OCI-M2 (cell line): ENCODE data around the gene GDAP2.
"Not testable (repeated sequence)": the region's sequence is repeated elsewhere in the genome, so short reads cannot be mapped to it uniquely, and the experiment has no call there.

Experiments used
- DNase-seq: peaks from one replicate; lab custom pipeline; 2025; ENCODE audit not compliant: unreplicated experiment; lab: John Stamatoyannopoulos, UW

The GDAP2 gene

DNA sequence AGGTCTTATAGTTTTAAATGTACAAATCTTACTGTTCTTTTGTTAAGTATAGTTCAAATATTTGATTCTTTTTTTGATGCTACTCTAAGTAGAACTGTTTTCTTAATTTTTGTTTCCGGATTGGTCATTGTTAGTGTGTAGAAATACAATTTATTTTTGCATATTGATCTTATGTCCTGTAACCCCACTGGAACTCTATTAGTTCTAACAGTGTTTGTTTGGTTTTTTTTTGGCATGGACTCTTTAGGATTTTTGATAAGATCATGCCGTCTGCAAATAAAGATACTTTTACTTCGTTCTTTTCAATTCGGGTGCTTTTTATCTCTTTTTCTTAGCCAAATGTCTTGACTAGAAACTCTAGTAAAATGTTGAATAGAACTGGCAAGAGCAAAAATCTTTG is 26.5 kb downstream of the GDAP2 start:
- DNase-seq: no peak

- no peak for DNase-seq
Measured at GRCh38 chr1:117899801-117900200, 29.6 kb downstream of the GDAP2 start.

- no peak for DNase-seq
Measured at GRCh38 chr1:117897551-117897950, 31.9 kb downstream of the GDAP2 start.

GRCh38 chr1:117895482-117896114 is 33.8 kb downstream of the GDAP2 start:
- DNase-seq: no peak

GRCh38 chr1:117894078-117894477 is 35.3 kb downstream of the GDAP2 start:
- no peak for DNase-seq

- DNase-seq: no peak
Measured at GRCh38 chr1:117892512-117892911, 36.9 kb downstream of the GDAP2 start.

DNA sequence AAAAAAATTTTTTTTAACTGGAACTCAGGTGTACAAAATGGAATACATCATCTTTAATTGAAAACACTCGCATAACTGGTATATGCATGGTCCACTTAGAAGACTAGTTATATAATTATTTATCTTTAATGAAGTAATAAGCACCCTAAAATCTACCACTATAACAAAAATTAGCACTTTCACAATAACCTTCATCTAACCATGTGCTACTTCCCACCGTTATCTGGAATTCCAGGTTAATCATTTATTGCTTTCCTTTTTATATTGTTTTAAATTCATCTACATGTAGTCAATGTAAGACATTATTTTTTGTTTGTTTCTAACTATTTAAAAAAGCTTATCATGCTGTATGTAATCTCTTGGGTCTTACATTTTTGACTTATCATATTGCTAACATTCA is 39.0 kb downstream of the GDAP2 start:
- no peak for DNase-seq

- no peak for DNase-seq
Measured at GRCh38 chr1:117886101-117886795, 43.2 kb downstream of the GDAP2 start.

DNA sequence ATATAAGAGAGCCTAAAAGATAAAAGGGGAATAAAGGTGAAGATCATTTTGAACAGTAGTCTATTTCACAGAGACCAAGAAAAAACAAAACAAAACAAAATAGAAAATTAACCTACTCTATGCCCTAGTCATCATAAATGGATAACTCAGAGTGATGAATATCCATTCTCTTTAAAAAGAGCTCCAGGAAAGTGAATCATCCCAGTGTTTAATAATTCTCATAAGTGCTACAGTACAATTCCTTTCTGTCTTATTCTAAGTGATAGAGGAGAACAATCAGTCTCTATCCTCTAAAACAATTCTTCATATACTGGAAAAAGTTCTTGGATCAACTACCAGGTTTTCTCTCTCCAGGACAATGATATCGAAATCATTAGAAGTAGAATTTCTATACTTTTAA is 45.8 kb downstream of the GDAP2 start:
- no peak for DNase-seq

DNA sequence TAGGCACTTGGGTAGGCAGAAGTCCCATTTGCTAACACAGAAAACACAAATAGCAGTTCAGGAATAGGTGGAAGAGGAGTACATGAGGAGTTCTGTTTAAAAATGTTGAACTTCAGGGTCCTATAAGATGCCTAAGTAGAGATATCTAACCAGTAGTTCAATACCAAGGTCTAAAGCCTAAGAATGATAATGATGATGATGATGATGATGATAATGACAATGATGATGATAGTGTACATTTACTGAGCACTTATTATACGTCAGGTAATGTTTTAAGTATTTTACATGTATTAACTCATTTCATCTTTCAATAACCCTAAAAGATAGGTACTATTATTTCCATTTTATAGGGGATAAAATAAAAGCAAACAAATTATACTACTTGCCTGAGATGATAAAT is 50.1 kb downstream of the GDAP2 start:
- no peak for DNase-seq

DNA sequence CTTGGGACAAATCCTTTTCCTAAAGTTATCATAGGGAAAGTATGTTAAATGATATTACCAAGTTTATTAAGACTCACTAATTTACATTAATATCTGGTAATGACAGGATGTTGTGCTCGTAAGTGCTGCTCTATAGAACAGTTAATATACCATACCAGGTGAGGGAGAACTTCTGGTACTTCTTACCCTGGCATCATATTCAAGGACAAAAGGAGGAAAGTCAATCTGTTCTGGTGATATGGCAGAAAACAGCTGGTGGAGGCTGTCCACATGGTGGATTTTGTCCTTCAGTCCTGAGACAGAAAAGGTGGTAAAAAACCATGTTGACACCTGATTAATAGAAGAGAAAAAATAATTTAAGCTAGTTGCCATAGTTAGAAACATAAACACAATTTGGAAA is 51.6 kb downstream of the GDAP2 start:
- no peak for DNase-seq

DNA sequence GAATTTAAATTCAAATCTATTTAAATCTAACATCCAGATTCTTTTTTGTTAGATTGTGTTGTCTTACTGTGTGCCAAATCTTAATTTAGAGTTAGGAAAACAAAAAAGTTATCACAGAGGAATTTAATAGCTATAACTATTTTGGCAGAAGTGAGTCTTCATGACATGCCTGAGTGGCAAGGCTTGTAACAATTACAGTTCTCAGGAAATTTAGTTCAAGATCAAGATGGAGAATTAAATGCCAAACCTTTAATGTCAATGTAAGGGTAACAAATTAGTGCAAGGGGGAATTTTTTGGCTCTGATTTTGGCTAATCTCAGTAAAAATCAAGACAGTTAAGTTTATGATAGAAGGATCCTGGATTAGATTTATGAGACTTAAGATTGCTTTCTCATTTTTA is 58.4 kb downstream of the GDAP2 start:
- no peak for DNase-seq

DNA sequence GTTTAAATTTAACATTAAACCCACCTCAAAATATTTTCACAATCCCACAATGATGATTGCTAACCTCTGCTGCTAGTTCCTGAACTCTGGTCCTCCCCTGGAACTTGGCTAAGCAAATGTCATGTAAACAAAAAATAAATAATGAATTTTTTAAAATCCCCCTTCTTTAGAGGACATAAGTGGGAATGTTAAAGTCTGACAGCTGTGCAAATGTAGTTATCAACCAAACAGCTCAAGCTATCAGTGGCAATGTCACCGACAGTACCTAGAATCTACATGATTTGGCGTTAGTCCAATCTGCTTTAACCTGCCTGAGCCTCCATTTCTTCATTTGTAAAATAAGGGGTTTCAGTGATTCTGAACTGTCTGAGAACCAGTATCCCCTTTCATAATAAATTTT is 67.7 kb downstream of the GDAP2 start:
- DNase-seq: no peak

DNA sequence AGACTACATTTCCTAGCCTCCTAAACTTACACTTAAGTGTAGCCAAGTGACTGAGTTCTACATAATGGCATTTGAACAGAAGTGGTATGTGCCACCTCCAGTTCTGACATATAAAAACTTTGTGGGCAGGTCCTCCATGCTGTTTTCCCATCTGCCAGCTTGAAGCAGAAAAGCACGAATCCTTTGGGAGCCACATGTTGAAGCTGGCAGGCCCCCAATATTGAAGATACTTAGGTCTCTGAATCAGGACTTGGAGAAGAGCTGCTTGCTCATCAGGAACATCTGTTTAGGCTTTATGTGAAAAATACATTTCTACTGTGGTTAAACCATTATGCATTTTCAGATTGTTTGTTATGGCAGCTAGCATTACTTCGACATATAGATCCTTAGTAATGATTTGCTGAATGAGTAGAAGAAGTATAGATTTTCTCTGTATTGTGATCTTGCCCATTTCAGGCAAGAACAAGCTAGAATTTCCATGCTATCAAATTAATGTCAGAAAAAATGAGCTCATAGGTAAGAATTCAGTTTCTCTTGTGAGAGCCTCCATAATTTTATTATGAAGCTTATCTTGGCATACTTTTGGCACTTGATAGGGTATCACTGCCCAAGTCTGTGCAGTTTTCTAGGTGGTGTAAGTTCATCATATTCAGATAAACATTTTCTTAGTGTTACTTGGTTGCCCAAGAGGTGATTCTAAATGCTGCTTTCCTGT is 68.4 kb downstream of the GDAP2 start:
- no peak for DNase-seq

- no peak for DNase-seq
Measured at GRCh38 chr1:117859901-117860300, 69.5 kb downstream of the GDAP2 start.

GRCh38 chr1:117857418-117857817 is 72.0 kb downstream of the GDAP2 start:
- DNase-seq: no peak

DNA sequence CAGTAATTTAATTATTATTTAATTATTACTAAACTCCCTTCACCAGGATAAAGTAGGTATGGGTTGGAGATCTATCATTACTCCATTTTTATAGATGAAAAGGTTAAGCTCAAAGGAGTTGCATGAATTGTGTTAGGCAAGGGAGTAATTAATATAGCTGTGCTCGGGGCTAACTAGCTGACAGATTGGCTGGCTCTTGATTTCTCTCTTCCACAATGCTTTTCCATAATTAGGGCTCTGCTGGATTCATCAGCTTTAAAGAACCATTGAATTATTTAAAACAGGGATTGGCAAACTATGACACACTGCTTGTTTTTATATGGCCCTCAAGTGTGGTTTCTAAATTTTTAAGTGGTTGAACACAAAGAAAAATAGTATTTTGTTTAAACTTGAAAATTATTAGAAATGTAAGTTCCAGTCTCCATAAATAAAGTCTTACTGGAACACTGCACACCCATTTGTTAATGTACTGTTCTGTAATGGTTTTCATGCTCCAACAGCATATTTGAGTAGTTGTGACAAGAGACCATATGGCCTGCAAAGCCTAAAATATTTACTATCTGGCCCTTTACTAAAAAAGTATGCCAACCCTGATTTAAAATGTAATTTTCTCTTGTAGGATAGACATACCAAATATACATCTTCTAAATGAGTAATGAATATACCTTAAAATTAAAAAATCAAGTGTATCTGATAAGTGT is 76.4 kb downstream of the GDAP2 start:
- DNase-seq: no peak

DNA sequence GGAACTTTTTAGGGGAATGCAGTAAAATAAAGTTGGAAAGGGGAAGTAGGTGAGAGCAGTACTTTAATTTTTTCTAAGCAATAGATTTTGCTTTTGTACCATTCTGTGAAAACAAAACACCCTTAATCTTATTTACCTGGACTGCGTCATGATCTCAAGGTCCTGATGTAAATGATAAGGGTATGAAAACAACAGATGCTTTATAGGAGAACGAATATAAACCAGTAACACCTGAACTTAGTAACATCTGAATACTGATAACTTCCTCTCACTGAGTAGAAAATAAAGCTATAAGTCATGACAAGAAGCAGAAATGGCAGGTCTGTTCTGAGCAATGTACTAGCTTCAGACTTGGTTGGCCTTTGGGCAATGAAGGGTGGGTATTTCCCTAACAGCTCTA is 77.7 kb downstream of the GDAP2 start:
- DNase-seq: no peak

DNA sequence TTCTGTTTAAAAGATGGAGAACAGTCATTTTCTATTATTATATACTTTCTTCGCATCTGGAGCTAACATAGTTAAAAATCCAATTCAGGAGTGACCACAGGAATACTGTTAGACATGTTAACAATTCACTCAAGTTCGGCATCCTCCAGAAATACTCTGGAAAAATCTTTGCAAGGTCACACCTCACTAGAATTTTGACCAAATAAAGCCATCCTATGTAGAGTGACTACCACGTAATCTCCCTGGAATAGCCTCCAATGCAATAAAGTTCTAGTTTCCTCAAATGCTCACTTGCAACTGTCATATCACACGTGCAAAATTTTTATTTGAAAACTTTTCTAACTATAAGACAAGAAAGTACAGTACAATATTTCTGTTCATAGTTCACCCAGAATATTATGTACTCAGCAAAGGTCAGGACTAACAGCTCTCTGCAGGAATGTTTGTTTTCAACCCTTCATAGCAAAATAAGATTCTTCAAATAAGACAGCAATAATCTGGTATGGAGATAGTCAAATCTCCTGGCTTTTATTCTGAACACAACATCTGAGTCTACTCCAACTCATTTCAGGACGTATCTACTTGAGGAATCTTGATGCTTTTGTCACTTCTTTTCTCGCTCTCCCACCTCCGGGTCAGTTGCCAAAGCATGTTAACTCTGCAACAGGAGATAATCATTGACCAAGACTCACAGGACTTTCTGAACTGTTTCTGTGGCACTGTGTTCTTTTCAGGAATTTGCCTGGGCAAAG is 82.6 kb downstream of the GDAP2 start:
- no peak for DNase-seq

- not testable (repeated sequence) for DNase-seq
Measured at GRCh38 chr1:117844478-117844877, 84.9 kb downstream of the GDAP2 start.

- DNase-seq: no peak
Measured at GRCh38 chr1:117843791-117844190, 85.6 kb downstream of the GDAP2 start.
